GM12878 (cell line): ENCODE measurements around the gene IL1RL2. TPM values are rescaled to one million over a fixed set of nuclear protein-coding genes. Genes with fewer than 3 reads are reported as not detected.

ENCODE experiments used
- ATAC-seq: fragments of 200-7000 bp; cut with Tn5 transposase; 3 replicates; pipeline ENCODE4 v1.9.1; 2020; ENCODE audit warnings: mild to moderate bottlenecking, moderate library complexity
- BruUV-seq: library from RNA; stranded (reverse); fragments of 400-500 nt; replicated peaks from 2 replicates; lab custom pipeline; 2021; lab: Mats Ljungman, UMichigan
- CTCF ChIA-PET: fragments of 300-600 bp; sonication (Branson Sonifier 250); formaldehyde crosslinking; extraction: SDS; loops from one replicate; lab custom pipeline; 2021; ENCODE audit warnings: inconsistent platforms; lab: Yijun Ruan, JAX
- POLR2A ChIA-PET: fragments of 350-600 bp; formaldehyde crosslinking; extraction: SDS; loops from one replicate; lab custom pipeline; 2021; ENCODE audit warnings: inconsistent platforms; lab: Charles Lee
- RAD21 ChIA-PET: fragments of 300-600 bp; sonication (Branson Sonifier 250); formaldehyde crosslinking; loops from one replicate; lab custom pipeline; 2023; ENCODE audit warnings: antibody characterized with exemption; ENCODE audit not compliant: unreplicated experiment; lab: Charles Lee
- SMC1A ChIA-PET: fragments of 300-600 bp; sonication (Branson Sonifier 250); formaldehyde crosslinking; loops from one replicate; lab custom pipeline; 2023; ENCODE audit not compliant: unreplicated experiment, uncharacterized antibody; lab: Charles Lee
- DNase-seq: peaks from one replicate; pipeline ENCODE4 v3.0.0-alpha.2; 2011; ENCODE audit warnings: low read depth, low spot score
- FAIRE-seq: peaks from 3 replicates; lab custom pipeline; 2011; peaks lifted over from hg19 to GRCh38; lab: Jason Lieb, UNC
- H2AFZ ChIP-seq: 2 replicates; pipeline ENCODE4 v1.6.0; 2011; ENCODE audit warnings: low read depth, low read length, control low read depth; ENCODE audit not compliant: control insufficient read depth
- H3K27ac ChIP-seq: 2 replicates; pipeline ENCODE4 v1.5.1; 2011; ENCODE audit warnings: control low read depth; ENCODE audit not compliant: control insufficient read depth, insufficient read depth
- H3K27me3 ChIP-seq, 2 experiments: replicated peaks in 1 of 2; 2 replicates each; pipeline versions ENCODE4 v1.6.0 to v1.6.1; 2011; ENCODE audit warnings: low read length in 1 of 2; ENCODE audit not compliant: control insufficient read depth in 2 of 2, insufficient read depth in 2 of 2
- H3K36me3 ChIP-seq, 2 experiments: 2 replicates each; pipeline ENCODE4 v1.5.1; 2011; ENCODE audit warnings: low read length in 1 of 2; ENCODE audit not compliant: control insufficient read depth in 2 of 2, insufficient read depth in 2 of 2
- H3K4me1 ChIP-seq: 2 replicates; pipeline ENCODE4 v1.6.1; 2011; ENCODE audit warnings: mild to moderate bottlenecking, low read length, moderate library complexity, mixed read lengths; ENCODE audit not compliant: control insufficient read depth, insufficient read depth
- H3K4me2 ChIP-seq: 2 replicates; pipeline ENCODE4 v1.6.0; 2011; ENCODE audit warnings: control low read depth; ENCODE audit not compliant: control insufficient read depth, insufficient read depth
- H3K4me3 ChIP-seq: fragments of 200-600 bp; sonication (generic); 2 replicates; pipeline ENCODE4 v1.5.1; 2016
- H3K79me2 ChIP-seq: 2 replicates; pipeline ENCODE4 v1.6.0; 2011; ENCODE audit warnings: low read length; ENCODE audit not compliant: control insufficient read depth, insufficient read depth
- H3K9ac ChIP-seq: 2 replicates; pipeline ENCODE4 v1.8.0; 2011; ENCODE audit warnings: low read length, control low read depth, mixed read lengths; ENCODE audit not compliant: control insufficient read depth, insufficient read depth
- H3K9me3 ChIP-seq: replicated peaks from 3 replicates; pipeline ENCODE4 v1.5.1; 2011; ENCODE audit warnings: mild to moderate bottlenecking, low read length; ENCODE audit not compliant: control insufficient read depth, insufficient read depth
- H4K20me1 ChIP-seq: 2 replicates; pipeline ENCODE4 v1.6.0; 2011; ENCODE audit not compliant: control insufficient read depth, insufficient read depth
- IKZF1 ChIP-seq: fragments of 450-650 bp; conservative IDR thresholded peaks from 2 replicates; pipeline ENCODE4 v1.6.1; 2017; ENCODE audit warnings: antibody characterized with exemption, mild to moderate bottlenecking
- JUNB ChIP-seq: IDR thresholded peaks from 2 replicates; pipeline ENCODE4 v1.6.1; 2016; ENCODE audit warnings: antibody characterized with exemption, mild to moderate bottlenecking
- MLLT1 ChIP-seq: fragments of 450-650 bp; IDR thresholded peaks from 2 replicates; pipeline ENCODE4 v1.6.1; 2016; ENCODE audit warnings: mild to moderate bottlenecking
- RAD51 ChIP-seq: fragments of 450-650 bp; IDR thresholded peaks from 2 replicates; pipeline ENCODE4 v1.6.1; 2016; ENCODE audit warnings: moderate library complexity, mild to moderate bottlenecking, inconsistent platforms
- SUPT20H ChIP-seq: IDR thresholded peaks from 2 replicates; pipeline ENCODE4 v1.6.1; 2011; ENCODE audit warnings: low read depth, mild to moderate bottlenecking, low read length, moderate library complexity, borderline replicate concordance; ENCODE audit not compliant: control insufficient read depth
- WGBS: methylation state at CpG from one replicate; pipeline ENCODE4 v1.1.6; 2016; ENCODE audit warnings: low lambda C conversion rate; ENCODE audit not compliant: insufficient replicate concordance, insufficient coverage; ENCODE audit errors: missing lambda C conversion rate; 5-methylcytosine and 5-hydroxymethylcytosine counted together
- in situ Hi-C: fragments of 300-500 bp; cut with MboI; formaldehyde crosslinking; loops from 9 replicates; pipeline ENCODE4 v1.14.3; 2018; ENCODE audit warnings: mixed read lengths
- intact Hi-C: fragments of 100-400 bp; cut with micrococcal nuclease; formaldehyde crosslinking; loops from one replicate; pipeline ENCODE4 v1.14.2; 2022; ENCODE audit not compliant: unreplicated experiment
- polyA plus RNA-seq, 11 experiments: library from polyadenylated mRNA; depleted of rRNA in 4 of 11; unstranded in 6 of 11; stranded (reverse) in 5 of 11; fragments of >200 nt; fragmentation: Nextera tagmentation in 4 of 11; fragmentation: Illumina TruSeq in 1 of 11; extraction: Ambion mirVana in 4 of 11; extraction: Trizol in 1 of 11; gene quantifications; 1 replicate in 1 of 11; 2 replicates in 10 of 11; pipeline versions ENCODE4 v1.2.1 to v1.2.3, GENCODE V29; 2011 to 2016; ENCODE audit warnings: inconsistent platforms in 2 of 11, missing spikeins in 2 of 11, low read depth in 1 of 11
- total RNA-seq, 4 experiments: library from RNA; depleted of rRNA in 3 of 4; stranded (reverse); fragments of >200 nt in 3 of 4; fragmentation: Illumina TruSeq in 1 of 4; extraction: Trizol in 1 of 4; gene quantifications; 2 replicates each; pipeline versions ENCODE4 v1.2.1 to v1.2.3, GENCODE V29; 2013 to 2021
- TF ChIP-seq, protein P1 (sequence below): IDR thresholded peaks from 2 replicates; pipeline ENCODE4 v1.6.1; 2011; ENCODE audit warnings: mild to moderate bottlenecking, low read depth, low read length, moderate library complexity; ENCODE audit not compliant: insufficient replicate concordance

The IL1RL2 gene
- total and polyA plus RNA-seq, 10 of the 15 experiments (the other 5 are each of a cell fraction or from before 2014, with no cell fraction given) = not detected

GRCh38 chr2:102145107-102145506 is 41.7 kb upstream of the IL1RL2 start:
- ChIA-PET SMC1A (no interaction called here), RAD21 (no interaction called here), POLR2A (no interaction called here), CTCF (interaction anchor here (1.6 kb wide), 1 partner anchor 124 kb away, joined by 6 read pairs; no protein-coding TSS in a partner anchor)
- DNase-seq (no peak), FAIRE-seq (no peak), ATAC-seq (no peak)
- Histone ChIP-seq H3K9ac (no peak overlapping the region), H3K36me3 (no peaks in the 10 kb centered on the region; a peak in 2 of 4 replicates), H3K79me2 (no peaks in the 10 kb centered on the region), H3K4me1 (no peaks in the 10 kb centered on the region), H3K9me3 (peaks cover 54% of the 10 kb centered on the region; the same call in 2 of the 3 replicates), H4K20me1 (no peaks in the 10 kb centered on the region), H3K4me3 (no peak overlapping the region), H2AFZ (no peak overlapping the region), H3K27me3 (no peaks in the 10 kb centered on the region), H3K4me2 (no peak overlapping the region), H3K27ac (no peak overlapping the region)
- in situ Hi-C loops = no loop called here
- WGBS = 41% methylated on average over 4 of the region's 4 CpGs
- BruUV-seq = no TSS peak
- TF ChIP-seq IKZF1 = no peak
- TF ChIP-seq, protein P1, sequence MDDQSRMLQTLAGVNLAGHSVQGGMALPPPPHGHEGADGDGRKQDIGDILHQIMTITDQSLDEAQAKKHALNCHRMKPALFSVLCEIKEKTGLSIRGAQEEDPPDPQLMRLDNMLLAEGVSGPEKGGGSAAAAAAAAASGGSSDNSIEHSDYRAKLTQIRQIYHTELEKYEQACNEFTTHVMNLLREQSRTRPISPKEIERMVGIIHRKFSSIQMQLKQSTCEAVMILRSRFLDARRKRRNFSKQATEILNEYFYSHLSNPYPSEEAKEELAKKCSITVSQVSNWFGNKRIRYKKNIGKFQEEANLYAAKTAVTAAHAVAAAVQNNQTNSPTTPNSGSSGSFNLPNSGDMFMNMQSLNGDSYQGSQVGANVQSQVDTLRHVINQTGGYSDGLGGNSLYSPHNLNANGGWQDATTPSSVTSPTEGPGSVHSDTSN = no peak
- TF ChIP-seq MLLT1 = no peak
- no peak for TF ChIP-seq JUNB
- no peak for TF ChIP-seq SUPT20H
- TF ChIP-seq RAD51 = no peak
- intact Hi-C loops = no loop called here
